GM10266 (cell line): ENCODE data around the gene PLLP.

Experiments
- DNase-seq: peaks from one replicate; pipeline ENCODE4 v3.0.0; 2012; ENCODE audit errors: extremely low spot score
- CTCF ChIP-seq: IDR thresholded peaks from 2 replicates; pipeline ENCODE4 v1.5.1; 2012; ENCODE audit warnings: mild to moderate bottlenecking, low read depth; ENCODE audit not compliant: control insufficient read depth, insufficient read depth; ENCODE audit errors: missing control alignments

Gene PLLP

GRCh38 chr16:57285379-57285778 lies 907 bp upstream of the PLLP start:
- no peak for TF ChIP-seq CTCF
- no peak for DNase-seq

- DNase-seq = no peak
- no peak for TF ChIP-seq CTCF
Measured at GRCh38 chr16:57284952-57285363, 486 bp upstream of the PLLP start.

GRCh38 chr16:57283959-57284208 lies 588 bp downstream of the PLLP start:
- no peak for TF ChIP-seq CTCF
- DNase-seq = no peak

- no peak for DNase-seq
- no peak for TF ChIP-seq CTCF
Measured at GRCh38 chr16:57283214-57283958, 1.1 kb downstream of the PLLP start.

- DNase-seq = no peak
- no peak for TF ChIP-seq CTCF
Measured at GRCh38 chr16:57282510-57283213, 1.8 kb downstream of the PLLP start.

- no peak for DNase-seq
- no peak for TF ChIP-seq CTCF
Measured at GRCh38 chr16:57281791-57282190, 2.7 kb downstream of the PLLP start.

- no peak for TF ChIP-seq CTCF
- DNase-seq = no peak
Measured at GRCh38 chr16:57279780-57280638, 4.5 kb downstream of the PLLP start.
